ENCODE measurements around the gene MAP10.
A peak's percentile ranks its signal among the peaks of the same experiment; 100 is the strongest.

MAP10 gene

GRCh38 chr1:232789651-232790050, 15.6 kb upstream of the MAP10 start (continued):
- TF ChIP-seq ZNF362 (tag by site-specific recombination; IDR thresholded peaks at IDR 0.05) (no peak), ZNF341 (tag by site-specific recombination; IDR thresholded peaks at IDR 0.05; ENCODE audit: low read depth) (no peak), ZBTB21 (tag by site-specific recombination; IDR thresholded peaks at IDR 0.05) (no peak), ZNF26 (tag by site-specific recombination; IDR thresholded peaks at IDR 0.05) (no peak), GLIS1 (tag by site-specific recombination; IDR thresholded peaks at IDR 0.05) (no peak)

- Histone ChIP-seq H3K4me1 (ENCODE audit: control insufficient read depth, insufficient read depth, low read length) (peaks cover 18% of the 10 kb centered on the region), H3K36me3 (ENCODE audit: control insufficient read depth in 2 of 2, insufficient read depth in 1 of 2, low read length in 2 of 2) (no peaks in the 10 kb centered on the region), H3K4me3 (ENCODE audit: low read depth, low read length) (no peak overlapping the region), H3K27ac (ENCODE audit: extremely low read depth, low read depth, low read length) (no peak overlapping the region), H3K9me3 (ENCODE audit: control insufficient read depth, insufficient read depth, low read depth, low read length) (no peaks in the 10 kb centered on the region)
- ChIA-PET POLR2A (interaction anchor here (0.7 to 2.2 kb wide), 3 partner anchors 158 to 187 kb away, joined by 3 to 9 read pairs (median 7); partner anchors contain the start of genes NTPCR and SIPA1L2), CTCF (interaction anchor here (0.6 to 2.6 kb wide), 13 partner anchors 17 to 927 kb away, joined by 3 to 10 read pairs (median 4); no protein-coding TSS in a partner anchor)
- TF ChIP-seq EGR2 (tag by site-specific recombination; IDR thresholded peaks at IDR 0.05; ENCODE audit: low read depth): peak; percentile 100
- TF ChIP-seq ZEB2 (tag by site-specific recombination; IDR thresholded peaks at IDR 0.05): no peak
- TF ChIP-seq ZFHX2 (tag by site-specific recombination; conservative IDR thresholded peaks at IDR 0.05): peak; percentile 100
- no peak for TF ChIP-seq ZNF248 (tag by site-specific recombination; IDR thresholded peaks at IDR 0.05)
- peak; percentile 27; the same call in 1 of the 2 replicates for TF ChIP-seq YY2 (tag by site-specific recombination; IDR thresholded peaks at IDR 0.05)
- TF ChIP-seq ZSCAN23 (tag by site-specific recombination; IDR thresholded peaks at IDR 0.05): no peak
- TF ChIP-seq ZNF16 (tag by site-specific recombination; IDR thresholded peaks at IDR 0.05; ENCODE audit: low read depth): no peak
Measured at GRCh38 chr1:232792949-232793348, 12.3 kb upstream of the MAP10 start.

GRCh38 chr1:232793944-232794343, 11.3 kb upstream of the MAP10 start:
- H3K4me3 ChIP-seq (ENCODE audit: low read depth, low read length): no peak overlapping the region
- no peaks in the 10 kb centered on the region for H3K36me3 ChIP-seq (ENCODE audit: control insufficient read depth in 2 of 2, insufficient read depth in 1 of 2, low read length in 2 of 2)
- H3K9me3 ChIP-seq (ENCODE audit: control insufficient read depth, insufficient read depth, low read depth, low read length): no peaks in the 10 kb centered on the region
- H3K27ac ChIP-seq (ENCODE audit: extremely low read depth, low read depth, low read length): peak overlapping the region; percentile 27
- H3K4me1 ChIP-seq (ENCODE audit: control insufficient read depth, insufficient read depth, low read length): peaks cover 18% of the 10 kb centered on the region
- ChIA-PET CTCF (interaction anchor here (0.5 to 2.6 kb wide), 18 partner anchors 9 to 314 kb away, joined by 3 to 10 read pairs (median 4); no protein-coding TSS in a partner anchor), POLR2A (interaction anchor here (0.6 to 2.2 kb wide), 6 partner anchors 12 to 164 kb away, joined by 3 to 9 read pairs (median 6); partner anchors contain the start of genes NTPCR and SIPA1L2)
- TF ChIP-seq BCL11A (tag by site-specific recombination; IDR thresholded peaks at IDR 0.05; ENCODE audit: low read depth) (peak; percentile 74; the same call in 1 of the 2 replicates), ZNF677 (tag by site-specific recombination; IDR thresholded peaks at IDR 0.05) (no peak), ZFP37 (tag by site-specific recombination; IDR thresholded peaks at IDR 0.05) (no peak; the same call in 1 of the 2 replicates), BCL6B (tag by site-specific recombination; IDR thresholded peaks at IDR 0.05) (0 out of 2 replicates have a peak, but pooled peaks have one; percentile 25), SCRT1 (tag by site-specific recombination; IDR thresholded peaks at IDR 0.05; ENCODE audit: borderline replicate concordance) (peak; percentile 23; the same call in 1 of the 2 replicates), TCF7L2 (IDR thresholded peaks at IDR 0.05; ENCODE audit: borderline replicate concordance, low read depth, low read length) (peak; percentile 76; the same call in 1 of the 2 replicates), ZNF239 (tag by site-specific recombination; IDR thresholded peaks at IDR 0.05) (no peak), BCL11B (tag by site-specific recombination; IDR thresholded peaks at IDR 0.05; ENCODE audit: low read depth) (peak; percentile 66; the same call in 1 of the 2 replicates), ZIC2 (tag by site-specific recombination; IDR thresholded peaks at IDR 0.05) (peak; percentile 98), ZNF513 (tag by site-specific recombination; IDR thresholded peaks at IDR 0.05) (peak; percentile 22; the same call in 1 of the 2 replicates), ZNF221 (tag by site-specific recombination; IDR thresholded peaks at IDR 0.05; ENCODE audit: borderline replicate concordance) (peak; percentile 80; the same call in 1 of the 2 replicates), OVOL3 (tag by site-specific recombination; IDR thresholded peaks at IDR 0.05) (peak; percentile 92), ZNF24 (tag by site-specific recombination; IDR thresholded peaks at IDR 0.05) (peak; percentile 96), ZNF580 (tag by site-specific recombination; IDR thresholded peaks at IDR 0.05) (peak; percentile 86; the same call in 1 of the 2 replicates), YY1 (tag by site-specific recombination; IDR thresholded peaks at IDR 0.05) (peak; percentile 71), MYNN (tag by site-specific recombination; IDR thresholded peaks at IDR 0.05; ENCODE audit: borderline replicate concordance) (no peak)
